Lower leg skin (tissue), 4 donors: Measurements from ENCODE around the gene SETD1A. TPM values are rescaled to one million over a fixed set of nuclear protein-coding genes. Genes with fewer than 3 reads are reported as not detected.

Experiments used
- DNase-seq, 2 donors: peaks; one replicate each; pipeline ENCODE4 v3.0.0-alpha.2; 2019; ENCODE audit warnings: low spot score in 2 of 2
- H3K4me3 ChIP-seq: fragments of 200-600 bp; sonication (generic); 2 replicates; pipeline ENCODE4 v1.5.1; 2017; ENCODE audit warnings: mild to moderate bottlenecking, low read depth; ENCODE audit not compliant: poor library complexity, severe bottlenecking
- POLR2A ChIP-seq, 2 donors: fragments of 450-650 bp; IDR thresholded peaks; one replicate each; pipeline ENCODE4 v1.6.1; 2016 to 2017; ENCODE audit warnings: antibody characterized with exemption in 2 of 2, mild to moderate bottlenecking in 1 of 2, moderate library complexity in 1 of 2
- WGBS, 2 donors: methylation state at CpG; one replicate each; pipeline ENCODE4 v1.1.5; 2018; 5-methylcytosine and 5-hydroxymethylcytosine counted together
- intact Hi-C: fragments of 100-400 bp; cut with DNase I; formaldehyde crosslinking; loops from one replicate; pipeline ENCODE4 v1.15.0; 2023; ENCODE audit warnings: low total_unique reads
- total RNA-seq, 4 donors: library from RNA; depleted of rRNA; stranded (reverse); fragments of >200 nt; gene quantifications; one replicate each; pipeline ENCODE4 v1.1.0, GENCODE V29; 2016
- TF ChIP-seq, protein P1 (sequence below), 3 donors: fragments of 450-650 bp; IDR thresholded peaks; one replicate each; pipeline ENCODE4 v1.5.1; 2016; ENCODE audit warnings: antibody characterized with exemption in 3 of 3, mild to moderate bottlenecking in 3 of 3, moderate library complexity in 2 of 3

Gene SETD1A
- total RNA-seq, 4 donors from 2014 or later = 9.2 to 22.4 (median 10.7) TPM

DNA sequence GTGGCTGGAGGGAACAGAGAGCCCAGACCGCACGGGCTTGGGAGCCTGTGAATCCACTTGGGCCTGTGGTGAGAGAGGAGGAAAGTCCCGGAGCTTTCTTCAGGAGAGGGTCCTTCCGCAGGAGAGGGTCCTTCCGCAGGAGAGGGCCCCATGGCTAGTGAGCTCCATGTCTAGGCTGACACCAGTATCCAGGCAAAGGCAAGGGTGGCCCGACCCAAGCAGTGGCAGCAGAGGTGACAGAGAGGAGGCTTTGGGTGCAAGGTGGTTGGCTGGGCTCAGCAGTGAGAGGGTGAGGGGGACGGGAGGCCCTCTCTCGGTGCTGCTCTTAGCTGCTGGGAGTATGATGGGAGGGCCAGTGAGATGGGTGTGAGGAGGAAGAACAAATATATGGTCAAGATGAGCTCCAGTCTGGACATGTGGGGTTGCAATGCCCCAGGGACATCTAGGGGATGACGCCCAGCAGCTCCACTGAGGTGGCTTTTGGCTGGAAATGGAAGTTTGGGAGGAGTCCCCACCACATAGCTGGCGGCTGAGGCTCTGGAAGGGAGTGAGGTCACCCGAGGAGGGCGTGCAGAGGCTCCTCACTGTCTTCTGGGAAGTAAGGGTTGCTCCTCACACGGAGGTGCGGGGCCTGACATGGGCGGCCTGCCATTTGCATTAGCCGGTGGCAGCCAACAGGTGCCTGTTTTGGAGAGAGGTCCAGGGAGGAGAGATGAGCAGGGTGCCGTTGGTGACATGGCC lies 25.2 kb downstream of the SETD1A start:
- no peak for DNase-seq
- intact Hi-C loops = loop anchor here (5.0 to 10.0 kb wide), 3 partner anchors 162 to 890 kb away; partner anchors contain the start of genes ZNF267 and ZNF843

DNA sequence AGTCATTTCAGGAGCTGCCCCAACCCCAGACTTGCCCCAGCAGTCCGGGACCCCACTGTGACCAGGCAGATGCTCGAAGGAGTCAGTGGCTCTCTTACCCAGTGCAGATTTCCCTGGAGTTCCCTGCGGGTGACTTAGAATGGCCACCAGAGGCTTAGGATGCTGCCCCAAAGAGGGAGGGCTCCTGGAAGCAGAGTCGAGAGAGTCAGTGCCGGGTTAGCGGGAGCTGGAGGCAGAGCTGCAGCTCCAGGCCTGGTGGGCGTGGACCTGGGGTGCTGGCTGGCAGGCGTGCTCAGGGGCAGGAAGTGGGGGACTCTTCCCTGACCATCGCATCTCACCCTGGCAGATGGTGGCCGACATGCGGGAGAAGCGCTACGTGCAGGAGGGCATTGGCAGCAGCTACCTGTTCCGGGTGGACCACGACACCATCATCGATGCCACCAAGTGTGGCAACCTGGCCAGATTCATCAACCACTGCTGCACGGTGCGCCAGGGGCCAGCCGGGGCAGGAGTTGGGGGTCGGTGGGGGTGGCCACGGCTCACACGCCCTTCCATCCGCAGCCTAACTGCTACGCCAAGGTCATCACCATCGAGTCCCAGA lies 25.8 kb downstream of the SETD1A start:
- H3K4me3 ChIP-seq = no peak overlapping the region
- WGBS, 2 donors = 78 to 81% methylated on average over 24 to 25 of the region's 25 CpGs
- TF ChIP-seq, protein P1, sequence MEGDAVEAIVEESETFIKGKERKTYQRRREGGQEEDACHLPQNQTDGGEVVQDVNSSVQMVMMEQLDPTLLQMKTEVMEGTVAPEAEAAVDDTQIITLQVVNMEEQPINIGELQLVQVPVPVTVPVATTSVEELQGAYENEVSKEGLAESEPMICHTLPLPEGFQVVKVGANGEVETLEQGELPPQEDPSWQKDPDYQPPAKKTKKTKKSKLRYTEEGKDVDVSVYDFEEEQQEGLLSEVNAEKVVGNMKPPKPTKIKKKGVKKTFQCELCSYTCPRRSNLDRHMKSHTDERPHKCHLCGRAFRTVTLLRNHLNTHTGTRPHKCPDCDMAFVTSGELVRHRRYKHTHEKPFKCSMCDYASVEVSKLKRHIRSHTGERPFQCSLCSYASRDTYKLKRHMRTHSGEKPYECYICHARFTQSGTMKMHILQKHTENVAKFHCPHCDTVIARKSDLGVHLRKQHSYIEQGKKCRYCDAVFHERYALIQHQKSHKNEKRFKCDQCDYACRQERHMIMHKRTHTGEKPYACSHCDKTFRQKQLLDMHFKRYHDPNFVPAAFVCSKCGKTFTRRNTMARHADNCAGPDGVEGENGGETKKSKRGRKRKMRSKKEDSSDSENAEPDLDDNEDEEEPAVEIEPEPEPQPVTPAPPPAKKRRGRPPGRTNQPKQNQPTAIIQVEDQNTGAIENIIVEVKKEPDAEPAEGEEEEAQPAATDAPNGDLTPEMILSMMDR (IDR thresholded peaks at IDR 0.05) = no peak
- TF ChIP-seq POLR2A (IDR thresholded peaks at IDR 0.05) = no peak
- DNase-seq = no peak
- intact Hi-C loops = loop anchor here (5.0 to 10.0 kb wide), 3 partner anchors 161 to 889 kb away; partner anchors contain the start of genes ZNF267 and ZNF843

More for the DNA sequence above, 25.2 kb downstream of the SETD1A start:
- 48 to 55% methylated on average over 16 to 17 of the region's 17 CpGs for WGBS, 2 donors
- no peak overlapping the region for H3K4me3 ChIP-seq
- TF ChIP-seq, protein P1 (IDR thresholded peaks at IDR 0.05) = no peak
- TF ChIP-seq POLR2A (IDR thresholded peaks at IDR 0.05) = no peak

DNA sequence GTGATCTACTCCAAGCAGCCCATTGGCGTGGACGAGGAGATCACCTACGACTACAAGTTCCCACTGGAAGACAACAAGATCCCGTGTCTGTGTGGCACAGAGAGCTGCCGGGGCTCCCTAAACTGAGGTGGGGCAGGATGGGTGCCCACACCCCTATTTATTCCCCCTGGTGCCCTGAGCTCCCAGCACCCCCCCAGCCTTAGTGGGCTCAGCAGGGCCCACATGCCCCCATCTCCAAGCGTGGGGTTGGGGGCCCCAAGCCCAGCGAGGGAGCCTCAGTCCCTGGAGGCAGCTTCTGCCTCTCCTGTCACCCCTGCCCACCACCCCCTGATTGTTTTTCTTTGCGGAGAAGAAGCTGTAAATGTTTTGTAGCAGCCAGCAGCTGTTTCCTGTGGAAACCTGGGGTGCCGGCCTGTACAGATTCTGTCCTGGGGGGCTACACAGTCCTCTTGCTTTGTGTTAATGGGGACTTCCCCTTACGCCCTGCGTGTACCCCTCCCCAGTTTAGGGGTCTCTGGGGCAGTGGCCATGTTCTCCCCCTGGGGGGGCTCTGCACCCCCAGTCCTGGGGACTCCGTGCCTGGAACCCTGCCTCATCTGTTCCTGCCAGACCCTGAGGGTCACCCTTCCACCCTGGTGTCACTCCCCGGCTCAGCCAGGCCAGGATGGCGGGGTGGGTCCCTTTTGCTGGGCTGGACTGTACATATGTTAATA lies 26.5 kb downstream of the SETD1A start:
- no peak overlapping the region for H3K4me3 ChIP-seq
- intact Hi-C loops = loop anchor here (5.0 to 10.0 kb wide), 3 partner anchors 161 to 888 kb away; partner anchors contain the start of genes ZNF267 and ZNF843
- no peak for TF ChIP-seq POLR2A (IDR thresholded peaks at IDR 0.05)
- TF ChIP-seq, protein P1 (IDR thresholded peaks at IDR 0.05) = no peak
- DNase-seq = no peak
- 78 to 79% methylated on average over 14 of the region's 14 CpGs for WGBS, 2 donors

DNA sequence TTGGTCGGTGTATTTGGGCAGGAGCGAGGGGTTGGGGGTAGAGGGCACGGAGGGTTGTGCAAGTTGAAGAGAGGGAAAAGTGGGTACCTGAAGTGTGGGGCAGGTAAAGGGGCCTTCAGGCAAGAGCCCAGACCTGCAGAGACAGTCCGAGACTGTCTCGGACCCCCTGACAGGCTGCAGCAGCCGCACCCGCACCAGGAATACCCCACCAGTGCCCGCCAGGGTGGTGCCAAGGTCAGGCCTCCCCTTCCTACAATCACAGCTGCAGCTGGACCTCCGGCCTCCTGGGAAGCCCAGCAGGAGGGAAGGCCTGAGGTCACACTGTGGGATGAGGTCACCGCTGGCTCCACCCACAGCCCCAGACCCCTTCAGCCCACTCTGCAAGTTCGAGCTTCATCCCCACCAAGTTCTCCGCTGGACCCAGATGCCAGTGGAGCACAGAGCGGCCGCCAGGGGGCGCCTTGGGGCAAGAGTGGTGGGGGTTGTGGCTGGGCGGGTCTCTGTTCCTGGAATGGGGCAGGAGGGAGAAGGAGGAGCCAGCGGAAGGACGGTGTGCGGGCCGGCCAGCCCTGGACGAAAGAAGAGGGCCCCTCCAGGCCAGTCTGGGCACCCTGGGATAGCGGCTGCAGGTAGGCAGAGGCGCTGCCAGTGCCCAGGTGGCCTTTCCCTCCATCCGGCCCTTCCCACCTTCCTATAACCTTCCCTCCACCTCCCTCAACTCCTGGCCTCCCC lies 27.3 kb downstream of the SETD1A start, which contains the start of gene HSD3B7:
TSS of gene HSD3B7 (plus strand) at position 539 of the 732 bp plus-strand sequence. CDS start 452 bp downstream, outside the sequence.
- peak within 1 kb of the TSS; percentile 27 for H3K4me3 ChIP-seq

More for the DNA sequence above, 27.3 kb downstream of the SETD1A start, which contains the start of gene HSD3B7:
- TF ChIP-seq, protein P1 (IDR thresholded peaks at IDR 0.05) = peak in 1 of 3 donors; percentile 74
- TF ChIP-seq POLR2A (IDR thresholded peaks at IDR 0.05) = no peak
- 18 to 25% methylated on average over 24 of the region's 24 CpGs for WGBS, 2 donors
- intact Hi-C loops = loop anchor here (5.0 to 10.0 kb wide), 4 partner anchors 107 to 887 kb away; partner anchors contain the start of genes VKORC1, ZNF267 and ZNF843
- peak; percentile 87 to 98 for DNase-seq
